GM19025 (cell line): ENCODE results near the gene PTPN23.

Experiments
- ATAC-seq: cut with Tn5 transposase; IDR thresholded peaks from one replicate; pipeline ENCODE4 v1.9.1; 2021; ENCODE audit warnings: mild to moderate bottlenecking, low read depth, moderate library complexity; ENCODE audit not compliant: unreplicated experiment

Gene PTPN23

DNA sequence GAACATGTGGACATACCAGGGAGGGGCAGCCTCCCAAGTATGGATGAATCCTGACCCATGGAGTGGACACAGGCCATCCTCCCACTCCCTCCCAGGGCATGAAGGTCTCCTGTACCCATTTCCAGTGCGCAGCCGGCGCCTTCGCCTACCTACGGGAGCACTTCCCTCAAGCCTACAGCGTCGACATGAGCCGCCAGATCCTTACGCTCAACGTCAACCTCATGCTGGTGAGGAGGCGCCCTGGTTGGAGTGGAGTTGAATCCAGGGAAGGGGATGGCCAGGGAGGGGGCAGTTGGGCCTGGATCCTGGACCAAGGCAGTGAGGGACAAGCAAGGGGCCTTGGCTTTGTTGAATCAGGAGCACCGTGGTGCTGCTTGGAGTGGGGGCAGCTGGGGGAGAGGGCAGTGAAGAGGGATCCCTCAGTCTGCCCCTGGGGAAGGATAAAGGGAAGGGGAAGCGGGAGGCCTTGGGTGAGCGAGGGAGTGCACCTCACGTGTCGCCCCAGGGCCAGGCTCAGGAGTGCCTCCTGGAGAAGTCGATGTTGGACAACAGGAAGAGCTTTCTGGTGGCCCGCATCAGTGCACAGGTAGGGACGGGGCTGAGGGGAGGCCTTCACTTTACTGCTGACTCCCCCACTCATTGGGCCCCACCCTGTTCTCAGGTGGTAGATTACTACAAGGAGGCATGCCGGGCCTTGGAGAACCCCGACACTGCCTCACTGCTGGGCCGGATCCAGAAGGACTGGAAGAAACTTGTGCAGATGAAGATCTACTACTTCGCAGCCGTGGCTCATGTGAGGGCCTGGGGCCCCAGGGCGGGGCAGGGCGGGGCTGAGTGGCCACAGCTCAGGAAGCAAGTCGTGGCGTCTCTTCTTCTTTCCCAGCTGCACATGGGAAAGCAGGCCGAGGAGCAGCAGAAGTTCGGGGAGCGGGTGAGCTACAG is 25.3 kb downstream of the PTPN23 start:
- ATAC-seq, result no peak

DNA sequence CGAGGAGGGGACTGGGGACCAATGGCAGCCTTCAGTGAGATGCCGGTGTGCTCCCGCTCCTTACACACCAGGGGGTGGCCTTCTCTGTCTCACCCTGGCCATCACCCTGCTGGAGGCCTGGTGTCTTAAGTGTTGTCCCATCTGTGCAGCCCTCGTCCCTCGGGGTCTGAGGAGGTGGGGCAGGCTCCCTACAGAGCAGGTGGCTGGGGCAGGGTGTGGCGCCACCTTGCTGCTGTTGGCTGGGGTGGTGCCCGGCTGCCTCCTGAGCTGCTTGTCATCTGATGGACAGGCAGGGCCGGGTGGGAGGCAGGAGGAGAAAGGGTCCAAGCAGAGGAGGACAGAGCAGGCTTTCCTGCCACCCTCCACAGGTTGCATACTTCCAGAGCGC is 25.9 kb downstream of the PTPN23 start:
- ATAC-seq, result no peak

DNA sequence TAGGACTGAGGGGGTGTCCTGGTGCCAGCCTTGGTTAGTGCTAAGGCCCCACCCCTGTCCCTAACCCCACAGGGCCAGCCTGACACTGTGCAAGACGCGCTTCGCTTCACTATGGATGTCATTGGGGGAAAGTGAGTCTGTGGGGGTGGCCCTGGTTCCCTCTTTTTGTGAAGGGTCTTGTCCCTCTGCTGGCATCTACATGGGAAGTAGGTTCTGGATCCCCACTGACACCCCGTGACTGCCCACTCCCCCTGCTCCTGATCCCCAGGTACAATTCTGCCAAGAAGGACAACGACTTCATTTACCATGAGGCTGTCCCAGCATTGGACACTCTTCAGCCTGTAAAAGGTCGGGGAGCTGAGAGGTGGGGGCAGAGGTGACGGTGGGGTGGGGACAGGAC is 26.4 kb downstream of the PTPN23 start:
- ATAC-seq, result no peak

DNA sequence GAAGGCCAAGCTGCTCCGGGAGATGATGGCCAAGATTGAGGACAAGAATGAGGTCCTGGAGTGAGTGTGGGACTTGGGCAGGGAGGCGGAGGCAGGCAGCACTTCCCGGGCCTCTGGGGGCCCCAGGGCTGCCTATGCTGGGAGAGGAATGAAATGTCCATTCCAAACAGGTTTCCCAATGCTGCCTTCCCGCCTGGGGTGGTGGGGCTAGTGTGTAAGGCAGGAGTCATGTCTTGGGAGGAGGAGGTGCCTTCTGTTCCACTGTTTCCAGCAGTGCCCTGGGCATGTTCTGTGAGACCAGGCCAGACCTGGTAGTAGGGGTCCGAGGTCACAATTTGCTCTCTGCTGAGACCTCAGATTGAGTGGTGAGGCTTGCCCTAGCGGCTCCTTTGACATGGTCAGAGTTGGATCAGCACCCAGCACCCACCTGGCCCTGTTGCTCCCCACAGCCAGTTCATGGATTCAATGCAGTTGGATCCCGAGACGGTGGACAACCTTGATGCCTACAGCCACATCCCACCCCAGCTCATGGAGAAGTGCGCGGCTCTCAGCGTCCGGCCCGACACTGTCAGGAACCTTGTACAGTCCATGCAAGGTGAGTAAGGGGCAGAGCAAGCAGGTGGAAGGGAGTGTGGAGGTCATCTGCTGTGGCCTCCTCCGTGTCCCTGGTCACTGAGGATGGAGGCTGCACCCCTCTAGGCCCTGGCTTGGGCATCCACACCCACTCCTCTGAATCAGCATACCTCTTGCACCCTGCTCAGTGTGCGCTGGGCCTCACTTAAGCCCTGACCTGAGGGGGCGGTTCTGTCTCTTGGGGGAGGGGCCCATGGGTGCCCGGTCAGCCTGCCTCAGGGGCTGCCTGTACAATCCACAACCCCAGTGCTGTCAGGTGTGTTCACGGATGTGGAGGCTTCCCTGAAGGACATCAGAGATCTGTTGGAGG is 27.3 kb downstream of the PTPN23 start:
- ATAC-seq, result no peak

DNA sequence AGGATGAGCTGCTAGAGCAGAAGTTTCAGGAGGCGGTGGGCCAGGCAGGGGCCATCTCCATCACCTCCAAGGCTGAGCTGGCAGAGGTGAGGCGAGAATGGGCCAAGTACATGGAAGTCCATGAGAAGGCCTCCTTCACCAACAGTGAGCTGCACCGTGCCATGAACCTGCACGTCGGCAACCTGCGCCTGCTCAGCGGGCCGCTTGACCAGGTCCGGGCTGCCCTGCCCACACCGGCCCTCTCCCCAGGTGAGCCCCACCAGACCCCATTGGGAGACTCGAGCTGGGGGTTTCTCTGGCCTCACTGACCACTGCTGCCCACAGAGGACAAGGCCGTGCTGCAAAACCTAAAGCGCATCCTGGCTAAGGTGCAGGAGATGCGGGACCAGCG is 28.0 kb downstream of the PTPN23 start:
- no peak for ATAC-seq

DNA sequence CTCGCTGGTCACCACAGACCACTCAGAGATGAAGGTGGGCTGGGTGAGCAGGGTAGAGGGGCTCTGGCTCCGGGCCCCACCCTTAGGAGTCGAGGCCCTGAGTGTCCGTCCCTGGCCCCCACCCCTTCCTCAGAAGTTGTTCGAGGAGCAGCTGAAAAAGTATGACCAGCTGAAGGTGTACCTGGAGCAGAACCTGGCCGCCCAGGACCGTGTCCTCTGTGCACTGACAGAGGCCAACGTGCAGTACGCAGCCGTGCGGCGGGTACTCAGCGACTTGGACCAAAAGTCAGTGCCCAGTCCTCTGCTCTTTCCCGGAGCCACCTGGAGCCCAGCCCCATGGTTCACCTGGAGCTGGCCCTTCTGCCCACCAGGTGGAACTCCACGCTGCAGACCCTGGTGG is 28.5 kb downstream of the PTPN23 start:
- ATAC-seq, result no peak

DNA sequence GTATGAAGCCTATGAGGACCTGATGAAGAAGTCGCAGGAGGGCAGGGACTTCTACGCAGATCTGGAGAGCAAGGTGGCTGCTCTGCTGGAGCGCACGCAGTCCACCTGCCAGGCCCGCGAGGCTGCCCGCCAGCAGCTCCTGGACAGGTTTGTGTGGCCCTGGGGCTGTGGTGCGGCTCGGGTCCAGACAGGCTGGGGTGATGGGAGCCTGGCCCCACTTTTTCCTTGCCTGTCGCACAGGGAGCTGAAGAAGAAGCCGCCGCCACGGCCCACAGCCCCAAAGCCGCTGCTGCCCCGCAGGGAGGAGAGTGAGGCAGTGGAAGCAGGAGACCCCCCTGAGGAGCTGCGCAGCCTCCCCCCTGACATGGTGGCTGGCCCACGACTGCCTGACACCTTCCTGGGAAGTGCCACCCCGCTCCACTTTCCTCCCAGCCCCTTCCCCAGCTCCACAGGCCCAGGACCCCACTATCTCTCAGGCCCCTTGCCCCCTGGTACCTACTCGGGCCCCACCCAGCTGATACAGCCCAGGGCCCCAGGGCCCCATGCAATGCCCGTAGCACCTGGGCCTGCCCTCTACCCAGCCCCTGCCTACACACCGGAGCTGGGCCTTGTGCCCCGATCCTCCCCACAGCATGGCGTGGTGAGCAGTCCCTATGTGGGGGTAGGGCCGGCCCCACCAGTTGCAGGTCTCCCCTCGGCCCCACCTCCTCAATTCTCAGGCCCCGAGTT is 29.0 kb downstream of the PTPN23 start:
- no peak for ATAC-seq

DNA sequence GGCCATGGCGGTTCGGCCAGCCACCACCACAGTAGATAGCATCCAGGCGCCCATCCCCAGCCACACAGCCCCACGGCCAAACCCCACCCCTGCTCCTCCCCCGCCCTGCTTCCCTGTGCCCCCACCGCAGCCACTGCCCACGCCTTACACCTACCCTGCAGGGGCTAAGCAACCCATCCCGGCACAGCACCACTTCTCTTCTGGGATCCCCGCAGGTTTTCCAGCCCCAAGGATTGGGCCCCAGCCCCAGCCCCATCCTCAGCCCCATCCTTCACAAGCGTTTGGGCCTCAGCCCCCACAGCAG is 29.5 kb downstream of the PTPN23 start:
- no peak for ATAC-seq

DNA sequence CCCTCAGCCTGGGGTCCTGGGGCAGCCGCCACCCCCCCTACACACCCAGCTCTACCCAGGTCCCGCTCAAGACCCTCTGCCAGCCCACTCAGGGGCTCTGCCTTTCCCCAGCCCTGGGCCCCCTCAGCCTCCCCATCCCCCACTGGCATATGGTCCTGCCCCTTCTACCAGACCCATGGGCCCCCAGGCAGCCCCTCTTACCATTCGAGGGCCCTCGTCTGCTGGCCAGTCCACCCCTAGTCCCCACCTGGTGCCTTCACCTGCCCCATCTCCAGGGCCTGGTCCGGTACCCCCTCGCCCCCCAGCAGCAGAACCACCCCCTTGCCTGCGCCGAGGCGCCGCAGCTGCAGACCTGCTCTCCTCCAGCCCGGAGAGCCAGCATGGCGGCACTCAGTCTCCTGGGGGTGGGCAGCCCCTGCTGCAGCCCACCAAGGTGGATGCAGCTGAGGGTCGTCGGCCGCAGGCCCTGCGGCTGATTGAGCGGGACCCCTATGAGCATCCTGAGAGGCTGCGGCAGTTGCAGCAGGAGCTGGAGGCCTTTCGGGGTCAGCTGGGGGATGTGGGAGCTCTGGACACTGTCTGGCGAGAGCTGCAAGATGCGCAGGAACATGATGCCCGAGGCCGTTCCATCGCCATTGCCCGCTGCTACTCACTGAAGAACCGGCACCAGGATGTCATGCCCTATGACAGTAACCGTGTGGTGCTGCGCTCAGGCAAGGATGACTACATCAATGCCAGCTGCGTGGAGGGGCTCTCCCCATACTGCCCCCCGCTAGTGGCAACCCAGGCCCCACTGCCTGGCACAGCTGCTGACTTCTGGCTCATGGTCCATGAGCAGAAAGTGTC is 30.2 kb downstream of the PTPN23 start:
- no peak for ATAC-seq

DNA sequence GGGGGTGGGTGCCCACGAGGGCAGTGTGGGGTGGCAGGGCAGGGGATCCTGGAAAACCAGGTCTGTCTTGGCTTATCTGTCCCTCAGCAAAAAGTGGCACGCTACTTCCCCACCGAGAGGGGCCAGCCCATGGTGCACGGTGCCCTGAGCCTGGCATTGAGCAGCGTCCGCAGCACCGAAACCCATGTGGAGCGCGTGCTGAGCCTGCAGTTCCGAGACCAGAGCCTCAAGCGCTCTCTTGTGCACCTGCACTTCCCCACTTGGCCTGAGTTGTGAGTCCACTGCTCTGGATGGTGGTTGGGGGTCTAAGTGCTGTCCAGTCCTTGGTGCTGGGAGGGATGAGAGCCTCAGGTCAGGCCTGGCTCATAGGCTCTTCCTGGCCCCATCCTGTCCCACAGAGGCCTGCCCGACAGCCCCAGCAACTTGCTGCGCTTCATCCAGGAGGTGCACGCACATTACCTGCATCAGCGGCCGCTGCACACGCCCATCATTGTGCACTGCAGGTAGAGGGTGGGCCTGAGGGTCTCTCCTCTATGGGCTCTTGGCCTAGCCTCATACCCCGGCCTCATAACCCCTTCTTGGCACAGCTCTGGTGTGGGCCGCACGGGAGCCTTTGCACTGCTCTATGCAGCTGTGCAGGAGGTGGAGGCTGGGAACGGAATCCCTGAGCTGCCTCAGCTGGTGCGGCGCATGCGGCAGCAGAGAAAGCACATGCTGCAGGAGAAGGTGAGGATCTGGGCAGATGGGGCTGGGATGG is 31.1 kb downstream of the PTPN23 start:
- ATAC-seq, result no peak

DNA sequence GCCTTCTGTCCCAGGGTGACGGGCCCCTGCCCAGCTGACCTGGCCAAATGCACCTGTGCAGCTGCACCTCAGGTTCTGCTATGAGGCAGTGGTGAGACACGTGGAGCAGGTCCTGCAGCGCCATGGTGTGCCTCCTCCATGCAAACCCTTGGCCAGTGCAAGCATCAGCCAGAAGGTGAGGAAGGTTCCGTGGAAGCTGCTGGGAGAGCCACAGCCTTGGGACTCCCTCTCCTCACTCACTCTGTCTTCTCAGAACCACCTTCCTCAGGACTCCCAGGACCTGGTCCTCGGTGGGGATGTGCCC is 31.6 kb downstream of the PTPN23 start:
- no peak for ATAC-seq

DNA sequence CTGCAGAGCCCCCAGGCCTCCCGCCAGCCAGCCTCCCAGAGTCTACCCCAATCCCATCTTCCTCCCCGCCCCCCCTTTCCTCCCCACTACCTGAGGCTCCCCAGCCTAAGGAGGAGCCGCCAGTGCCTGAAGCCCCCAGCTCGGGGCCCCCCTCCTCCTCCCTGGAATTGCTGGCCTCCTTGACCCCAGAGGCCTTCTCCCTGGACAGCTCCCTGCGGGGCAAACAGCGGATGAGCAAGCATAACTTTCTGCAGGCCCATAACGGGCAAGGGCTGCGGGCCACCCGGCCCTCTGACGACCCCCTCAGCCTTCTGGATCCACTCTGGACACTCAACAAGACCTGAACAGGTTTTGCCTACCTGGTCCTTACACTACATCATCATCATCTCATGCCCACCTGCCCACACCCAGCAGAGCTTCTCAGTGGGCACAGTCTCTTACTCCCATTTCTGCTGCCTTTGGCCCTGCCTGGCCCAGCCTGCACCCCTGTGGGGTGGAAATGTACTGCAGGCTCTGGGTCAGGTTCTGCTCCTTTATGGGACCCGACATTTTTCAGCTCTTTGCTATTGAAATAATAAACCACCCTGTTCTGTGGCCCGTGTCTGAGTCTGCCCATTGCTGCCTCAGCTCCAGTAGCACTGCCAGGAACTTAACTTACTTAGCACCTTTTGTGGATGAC is 32.2 kb downstream of the PTPN23 start:
- ATAC-seq, result no peak

DNA sequence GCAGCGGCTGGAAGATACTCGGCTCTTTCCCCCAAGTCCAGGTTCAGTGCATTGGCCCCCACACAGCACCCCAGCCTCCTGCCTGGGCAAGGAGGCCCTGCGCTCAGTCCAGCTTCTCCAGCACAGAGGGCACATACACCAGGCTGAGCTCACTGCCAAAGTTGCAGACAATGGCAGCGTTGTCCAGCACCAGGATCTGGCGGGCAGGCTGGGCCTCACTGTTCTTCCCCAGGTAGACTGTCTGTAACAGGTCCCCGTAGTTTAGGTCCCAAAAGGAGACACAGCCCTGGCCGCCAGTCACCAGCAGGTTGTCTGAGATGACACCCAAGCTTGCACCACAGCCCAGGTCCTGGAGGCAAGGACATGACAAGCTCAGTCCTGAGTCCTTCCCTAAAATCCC is 32.9 kb downstream of the PTPN23 start:
- ATAC-seq, result no peak

DNA sequence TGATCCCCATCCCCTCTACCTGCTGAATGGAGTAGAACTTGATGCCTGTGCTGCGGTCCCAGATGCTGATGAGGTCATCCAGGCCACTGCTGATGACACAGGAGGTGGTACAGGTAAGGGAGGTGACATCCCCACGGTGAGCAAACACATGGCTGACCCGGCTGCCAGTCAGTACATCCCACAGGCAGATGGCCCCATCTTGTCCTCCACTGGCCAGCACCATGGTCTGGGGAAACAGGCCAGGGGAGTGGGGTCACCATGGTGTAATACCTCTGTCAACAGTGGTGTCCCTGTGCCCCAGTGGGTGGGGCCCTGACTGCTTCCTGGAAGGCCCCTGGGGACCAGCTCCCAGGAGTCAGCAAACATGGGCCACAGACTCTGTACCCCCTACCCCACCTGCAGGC is 33.3 kb downstream of the PTPN23 start:
- ATAC-seq, result no peak

DNA sequence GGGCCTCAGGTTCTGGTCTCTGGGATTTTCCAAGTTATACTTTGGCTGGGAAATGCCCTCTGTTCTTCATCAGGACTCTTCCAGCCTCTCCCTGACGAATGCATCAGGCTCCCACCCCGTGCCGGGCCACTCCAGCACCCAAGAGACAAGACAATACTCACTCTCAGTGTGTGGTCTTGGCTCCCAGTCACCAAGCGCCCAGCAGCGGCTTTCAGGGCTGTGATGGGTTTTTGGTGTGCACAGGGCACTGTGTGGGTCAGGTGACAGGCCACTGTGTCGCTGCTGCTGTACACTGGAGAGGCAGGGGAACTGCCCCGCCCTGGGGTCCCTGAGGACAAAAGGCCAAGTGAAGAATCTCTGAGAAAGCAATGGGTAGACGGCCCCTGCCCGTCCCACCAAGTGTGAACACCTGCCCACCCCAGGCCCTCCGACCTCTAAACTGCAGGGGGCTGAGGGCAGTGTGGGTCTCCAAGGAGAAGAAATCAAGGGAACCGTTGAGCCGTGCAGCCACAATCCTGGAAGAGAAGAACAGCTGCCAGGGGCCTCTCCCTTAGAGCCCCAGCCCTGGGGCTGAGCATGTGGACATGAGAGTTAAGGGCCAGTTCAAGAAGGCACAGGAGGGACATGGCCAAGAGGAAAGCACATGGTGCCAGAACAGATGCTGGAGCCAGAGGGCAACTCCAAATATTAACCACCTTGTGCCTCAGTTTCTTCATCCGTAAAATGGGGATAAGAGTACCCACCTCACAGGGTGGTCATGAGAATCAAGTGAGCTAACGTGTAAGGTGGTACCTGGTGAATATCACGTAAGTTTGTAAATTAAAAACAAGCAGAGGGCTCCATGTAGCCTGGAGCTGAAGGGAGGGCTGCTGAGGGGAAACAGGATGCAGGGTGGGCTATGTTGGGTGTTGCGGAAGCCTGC is 34.1 kb downstream of the PTPN23 start:
- no peak for ATAC-seq

DNA sequence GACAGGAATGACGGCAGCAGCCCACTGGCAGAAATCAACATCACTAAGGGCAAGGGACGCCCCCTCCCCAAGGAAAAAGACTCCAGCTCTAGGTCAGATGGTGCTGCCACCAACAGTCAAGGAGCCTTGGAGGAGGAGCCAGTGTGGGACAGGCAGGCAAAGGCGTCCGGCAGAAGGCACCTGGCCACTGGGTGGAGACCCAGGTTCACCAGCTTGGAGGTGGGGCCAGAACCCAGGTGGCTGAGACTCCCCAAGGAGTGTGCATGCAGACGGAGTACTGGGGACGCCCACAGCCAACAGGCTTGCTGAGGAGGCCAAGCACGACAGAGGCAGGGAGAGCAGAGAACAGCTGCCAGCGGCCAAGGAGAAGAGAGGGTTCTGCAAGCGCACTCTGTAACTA is 35.2 kb downstream of the PTPN23 start:
- ATAC-seq, result no peak

DNA sequence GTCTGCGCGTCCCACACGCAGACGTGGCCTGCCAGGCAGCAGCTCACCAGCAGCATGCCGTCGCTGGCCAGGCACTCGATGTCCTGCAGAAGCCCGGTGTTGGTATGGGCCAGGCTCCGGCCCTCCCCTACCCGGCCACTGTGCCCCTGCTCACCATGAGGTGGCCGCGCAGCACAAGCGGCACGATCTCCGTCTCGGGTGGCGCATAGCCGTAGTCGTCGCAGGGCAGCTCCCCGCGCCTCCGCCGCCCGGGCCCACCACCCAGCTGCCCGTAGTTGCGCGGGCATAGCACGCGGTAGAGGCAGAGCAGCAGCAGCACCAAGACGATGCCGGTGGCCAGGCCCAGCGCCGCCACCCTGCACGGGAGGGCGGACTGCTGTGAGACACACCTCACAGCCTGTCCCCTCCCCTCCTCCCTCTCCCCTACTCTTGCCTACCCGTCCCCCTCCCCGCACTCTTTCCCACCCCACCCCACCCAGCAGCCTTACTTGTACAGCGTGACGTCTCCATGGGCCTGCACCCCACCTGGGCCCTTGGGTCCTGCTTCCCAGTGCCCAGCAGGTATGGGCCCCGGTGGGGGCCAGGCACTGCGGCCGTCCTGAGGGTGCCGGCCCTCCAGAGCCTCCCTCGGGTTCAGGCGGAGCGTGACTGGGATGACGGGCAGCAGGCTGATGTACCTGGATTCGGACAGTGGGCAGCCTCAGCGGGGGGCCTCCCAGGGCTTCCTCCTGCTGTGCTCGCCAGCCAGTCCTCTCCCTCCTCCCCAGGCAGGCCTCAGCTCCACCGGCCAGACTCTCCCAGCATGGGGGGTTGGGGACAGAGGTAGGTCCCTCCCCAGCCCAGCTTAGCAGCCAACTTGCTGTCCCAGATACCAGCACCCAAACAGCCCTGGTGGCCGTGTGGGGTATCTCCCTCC is 37.6 kb downstream of the PTPN23 start:
- ATAC-seq, result no peak
